Measurements from ENCODE around the gene ITGB1. TPM values are rescaled to one million over a fixed set of nuclear protein-coding genes. Genes with fewer than 3 reads are reported as not detected.

The ITGB1 gene
- total and polyA plus RNA-seq, 8 donors: 57.9 to 909 (median 176) TPM

DNA sequence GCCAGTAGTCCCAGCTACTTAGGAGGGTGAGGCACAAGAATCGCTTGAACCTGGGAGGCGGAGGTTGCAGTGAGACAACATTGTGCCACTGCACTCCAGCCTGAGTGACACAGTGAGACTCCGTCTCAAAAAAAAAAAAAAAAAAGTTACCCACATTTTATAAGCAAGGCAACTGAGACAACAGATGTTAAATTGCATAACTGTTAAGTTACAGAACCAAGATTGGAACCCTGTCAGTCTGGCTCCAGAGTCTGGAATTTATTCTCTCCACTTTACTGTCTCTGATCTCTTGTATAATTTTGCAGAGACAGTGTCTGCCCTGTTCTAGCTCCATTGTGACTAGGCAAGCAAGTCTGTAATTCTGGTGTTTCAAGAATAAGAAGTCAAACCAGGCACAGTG is 6.2 kb upstream of the ITGB1 start:
- peaks cover 7 to 41% (median 21%) of the 10 kb centered on the region in 4 donors for H3K4me1 ChIP-seq
- no peak for DNase-seq
- H3K27ac ChIP-seq: peak overlapping the region in 2 of 5 donors; percentile 78 to 98
- H3K4me3 ChIP-seq: no peak overlapping the region
- no peaks in the 10 kb centered on the region for H3K9me3 ChIP-seq
- intact Hi-C loops (cut with DNase I; ENCODE audit: low total_unique reads): no loop called here
- H3K36me3 ChIP-seq: no peaks in the 10 kb centered on the region
- TF ChIP-seq POLR2AphosphoS5 (IDR thresholded peaks at IDR 0.05) (no peak), EP300 (IDR thresholded peaks at IDR 0.05) (no peak), POLR2A (IDR thresholded peaks at IDR 0.05) (no peak)
- TF ChIP-seq, protein P1, sequence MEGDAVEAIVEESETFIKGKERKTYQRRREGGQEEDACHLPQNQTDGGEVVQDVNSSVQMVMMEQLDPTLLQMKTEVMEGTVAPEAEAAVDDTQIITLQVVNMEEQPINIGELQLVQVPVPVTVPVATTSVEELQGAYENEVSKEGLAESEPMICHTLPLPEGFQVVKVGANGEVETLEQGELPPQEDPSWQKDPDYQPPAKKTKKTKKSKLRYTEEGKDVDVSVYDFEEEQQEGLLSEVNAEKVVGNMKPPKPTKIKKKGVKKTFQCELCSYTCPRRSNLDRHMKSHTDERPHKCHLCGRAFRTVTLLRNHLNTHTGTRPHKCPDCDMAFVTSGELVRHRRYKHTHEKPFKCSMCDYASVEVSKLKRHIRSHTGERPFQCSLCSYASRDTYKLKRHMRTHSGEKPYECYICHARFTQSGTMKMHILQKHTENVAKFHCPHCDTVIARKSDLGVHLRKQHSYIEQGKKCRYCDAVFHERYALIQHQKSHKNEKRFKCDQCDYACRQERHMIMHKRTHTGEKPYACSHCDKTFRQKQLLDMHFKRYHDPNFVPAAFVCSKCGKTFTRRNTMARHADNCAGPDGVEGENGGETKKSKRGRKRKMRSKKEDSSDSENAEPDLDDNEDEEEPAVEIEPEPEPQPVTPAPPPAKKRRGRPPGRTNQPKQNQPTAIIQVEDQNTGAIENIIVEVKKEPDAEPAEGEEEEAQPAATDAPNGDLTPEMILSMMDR (IDR thresholded peaks at IDR 0.05): no peak
- 86 to 97% (median 95%) methylated on average over 3 of the region's 3 CpGs for WGBS, 5 donors
- H3K27me3 ChIP-seq: no peaks in the 10 kb centered on the region

DNA sequence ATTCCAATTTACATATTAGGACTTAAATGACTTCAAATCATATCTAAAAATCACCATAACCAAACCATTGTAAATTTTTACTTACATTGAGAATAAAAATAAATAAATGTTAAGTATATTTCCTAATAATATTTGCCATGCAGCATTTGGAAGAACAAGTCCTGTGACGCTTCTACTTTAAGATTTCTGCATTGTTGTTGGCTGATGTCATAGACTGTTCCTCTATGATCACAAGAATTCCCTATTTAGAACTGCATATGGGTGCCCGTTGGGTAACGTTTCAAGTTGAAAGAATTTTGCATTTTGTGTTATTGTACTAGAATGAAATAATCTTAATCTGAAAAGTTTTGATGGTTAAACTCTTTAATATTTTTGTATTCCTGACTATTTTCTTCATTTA is 5.1 kb upstream of the ITGB1 start:
- peak in 1 of 3 donors; percentile 80 for TF ChIP-seq POLR2AphosphoS5 (IDR thresholded peaks at IDR 0.05)
- TF ChIP-seq, protein P1 (IDR thresholded peaks at IDR 0.05): no peak
- WGBS, 5 donors: 34 to 54% (median 46%) methylated on average over 3 of the region's 3 CpGs
- Histone ChIP-seq H3K27me3 (no peaks in the 10 kb centered on the region), H3K4me1 (peaks cover 10 to 44% (median 24%) of the 10 kb centered on the region in 4 donors), H3K27ac (peak overlapping the region in 3 of 5 donors; percentile 78 to 98 (median 80)), H3K9me3 (no peaks in the 10 kb centered on the region), H3K4me3 (no peak overlapping the region), H3K36me3 (no peaks in the 10 kb centered on the region)
- intact Hi-C loops (cut with DNase I; ENCODE audit: low total_unique reads): no loop called here
- DNase-seq: peak in 1 of 2 donors; percentile 59

DNA sequence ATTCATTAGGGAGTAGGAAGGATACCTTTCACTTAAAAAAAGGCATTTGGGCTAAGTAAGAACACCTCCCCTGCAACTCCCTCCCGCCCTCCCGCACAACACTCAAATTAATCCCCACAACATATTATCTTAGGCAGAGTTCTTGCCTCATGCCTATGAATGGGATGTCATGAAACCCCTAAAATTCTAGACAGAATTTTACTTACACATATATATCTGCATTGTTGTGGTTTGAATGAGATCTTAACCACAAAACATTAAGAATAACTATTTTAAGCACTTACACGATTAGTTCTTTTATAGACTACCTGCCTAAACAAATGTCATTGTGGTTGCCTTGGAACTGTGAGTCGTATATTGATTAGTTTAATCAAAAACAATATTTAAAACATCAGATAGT is 4.5 kb upstream of the ITGB1 start:
- no peak for DNase-seq
- Histone ChIP-seq H3K9me3 (no peaks in the 10 kb centered on the region), H3K27ac (peak overlapping the region in 4 of 5 donors; percentile 75 to 98 (median 79)), H3K4me1 (peaks cover 10 to 44% (median 24%) of the 10 kb centered on the region in 4 donors), H3K27me3 (no peaks in the 10 kb centered on the region), H3K4me3 (no peak overlapping the region), H3K36me3 (no peaks in the 10 kb centered on the region)
- TF ChIP-seq, protein P1 (IDR thresholded peaks at IDR 0.05): no peak
- TF ChIP-seq POLR2AphosphoS5 (IDR thresholded peaks at IDR 0.05) (no peak), EP300 (IDR thresholded peaks at IDR 0.05) (no peak)
- 37 to 49% (median 42%) methylated on average over 4 of the region's 4 CpGs for WGBS, 5 donors
- intact Hi-C loops (cut with DNase I; ENCODE audit: low total_unique reads): no loop called here

DNA sequence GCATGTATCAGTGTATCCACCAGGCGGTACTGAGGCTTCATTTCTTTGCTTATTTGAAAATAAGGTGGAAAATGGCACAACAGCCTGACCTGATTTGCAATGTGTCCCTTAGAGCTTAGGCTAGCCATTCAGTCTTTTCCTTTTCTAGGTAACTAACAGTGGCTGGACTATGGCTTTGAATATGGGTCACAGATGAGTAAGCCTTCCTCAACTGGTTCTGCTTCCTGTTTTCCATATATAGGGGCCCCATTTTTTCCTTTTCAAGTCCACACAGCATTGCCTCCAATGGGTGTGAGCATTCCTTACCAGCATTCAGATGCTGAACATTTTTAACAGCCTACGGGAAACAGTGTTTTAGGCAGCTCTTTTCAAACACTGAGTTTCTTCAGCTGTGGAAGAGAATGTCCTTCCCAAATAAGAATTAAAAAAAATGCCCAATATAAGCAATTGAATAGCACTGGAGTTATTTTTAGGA is 3.9 kb upstream of the ITGB1 start:
- peak in 1 of 2 donors; percentile 69 for DNase-seq
- intact Hi-C loops (cut with DNase I; ENCODE audit: low total_unique reads): no loop called here
- H3K36me3 ChIP-seq: no peaks in the 10 kb centered on the region
- H3K4me1 ChIP-seq: peaks cover 10 to 44% (median 25%) of the 10 kb centered on the region in 4 donors
- 46 to 84% (median 61%) methylated on average over 2 of the region's 2 CpGs for WGBS, 5 donors
- H3K27ac ChIP-seq: peak overlapping the region; percentile 38 to 98 (median 78)
- H3K27me3 ChIP-seq: no peaks in the 10 kb centered on the region
- H3K4me3 ChIP-seq: no peak overlapping the region
- TF ChIP-seq POLR2A (IDR thresholded peaks at IDR 0.05): no peak
- TF ChIP-seq, protein P1 (IDR thresholded peaks at IDR 0.05): no peak
- TF ChIP-seq EP300 (IDR thresholded peaks at IDR 0.05): no peak
- TF ChIP-seq POLR2AphosphoS5 (IDR thresholded peaks at IDR 0.05): peak; percentile 43 to 87 (median 60)
- H3K9me3 ChIP-seq: no peaks in the 10 kb centered on the region
